Measurements from ENCODE around the gene CSNK1G1.

Gene CSNK1G1

DNA sequence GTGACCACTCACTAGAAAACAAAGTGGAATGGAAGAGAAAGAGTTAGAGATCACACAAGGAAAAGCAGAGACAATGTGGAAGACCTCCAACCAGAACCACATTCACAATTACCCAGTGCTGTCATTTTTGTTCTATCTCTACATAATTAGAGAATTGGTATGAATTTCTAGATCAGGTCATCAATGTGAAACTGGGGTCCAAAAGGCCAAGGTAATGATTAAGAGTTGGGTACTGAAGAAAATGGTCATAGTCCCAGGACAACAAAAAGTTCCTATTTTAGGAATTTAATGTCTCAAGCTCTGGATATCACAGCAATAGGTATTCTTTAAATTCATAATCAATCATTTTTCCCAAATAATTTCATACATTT, 108.5 kb downstream of the CSNK1G1 start:
- TF ChIP-seq, protein P1, sequence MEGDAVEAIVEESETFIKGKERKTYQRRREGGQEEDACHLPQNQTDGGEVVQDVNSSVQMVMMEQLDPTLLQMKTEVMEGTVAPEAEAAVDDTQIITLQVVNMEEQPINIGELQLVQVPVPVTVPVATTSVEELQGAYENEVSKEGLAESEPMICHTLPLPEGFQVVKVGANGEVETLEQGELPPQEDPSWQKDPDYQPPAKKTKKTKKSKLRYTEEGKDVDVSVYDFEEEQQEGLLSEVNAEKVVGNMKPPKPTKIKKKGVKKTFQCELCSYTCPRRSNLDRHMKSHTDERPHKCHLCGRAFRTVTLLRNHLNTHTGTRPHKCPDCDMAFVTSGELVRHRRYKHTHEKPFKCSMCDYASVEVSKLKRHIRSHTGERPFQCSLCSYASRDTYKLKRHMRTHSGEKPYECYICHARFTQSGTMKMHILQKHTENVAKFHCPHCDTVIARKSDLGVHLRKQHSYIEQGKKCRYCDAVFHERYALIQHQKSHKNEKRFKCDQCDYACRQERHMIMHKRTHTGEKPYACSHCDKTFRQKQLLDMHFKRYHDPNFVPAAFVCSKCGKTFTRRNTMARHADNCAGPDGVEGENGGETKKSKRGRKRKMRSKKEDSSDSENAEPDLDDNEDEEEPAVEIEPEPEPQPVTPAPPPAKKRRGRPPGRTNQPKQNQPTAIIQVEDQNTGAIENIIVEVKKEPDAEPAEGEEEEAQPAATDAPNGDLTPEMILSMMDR (conservative IDR thresholded peaks at IDR 0.05; ENCODE audit: control insufficient read depth, insufficient read depth, low read depth, low read length) = no peak
- no peak for DNase-seq (ENCODE audit: low read depth)
- no peak overlapping the region for H3K4me3 ChIP-seq (ENCODE audit: control insufficient read depth, low read depth, low read length)

DNA sequence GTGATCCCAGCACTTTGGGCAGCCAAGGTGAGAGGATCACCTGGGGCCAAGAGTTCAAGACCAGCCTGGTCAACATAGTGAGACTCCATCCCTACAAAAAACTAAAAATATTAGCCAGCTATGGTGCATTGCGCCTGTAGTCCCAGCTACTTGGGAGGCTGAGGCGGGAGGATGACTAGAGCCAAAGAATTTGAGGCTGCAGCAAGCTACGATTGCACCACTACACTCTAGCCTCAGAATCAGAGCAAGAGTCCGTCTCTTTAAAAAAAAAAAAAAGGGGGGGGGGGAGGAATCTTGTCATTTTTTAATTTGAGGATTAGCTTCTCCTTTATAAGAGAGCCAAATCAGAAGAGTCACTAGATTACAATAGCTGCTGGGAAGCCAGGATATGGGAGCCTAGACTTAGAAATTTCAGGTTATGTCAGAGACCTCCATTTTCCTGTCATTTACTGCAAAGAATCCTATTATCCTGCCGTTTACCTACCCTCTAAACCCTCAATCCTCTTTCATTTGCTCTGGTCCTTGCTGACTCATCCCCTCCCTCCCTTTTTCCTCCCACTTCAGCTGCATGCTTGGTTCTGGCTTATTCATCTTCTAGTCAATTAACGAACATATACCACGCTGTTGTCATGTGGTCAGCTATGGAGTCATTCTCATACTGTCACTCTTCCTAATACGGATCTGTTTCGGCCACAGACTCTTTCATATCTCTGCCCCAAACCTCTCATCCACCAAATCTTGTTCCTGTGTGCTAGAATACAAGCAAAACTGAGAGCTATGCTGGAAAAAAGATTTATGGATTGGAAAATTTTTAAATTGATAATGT, 109.4 kb downstream of the CSNK1G1 start:
- peak; percentile 96 for DNase-seq (ENCODE audit: low read depth)
- H3K4me3 ChIP-seq (ENCODE audit: control insufficient read depth, low read depth, low read length) = no peak overlapping the region

DNA sequence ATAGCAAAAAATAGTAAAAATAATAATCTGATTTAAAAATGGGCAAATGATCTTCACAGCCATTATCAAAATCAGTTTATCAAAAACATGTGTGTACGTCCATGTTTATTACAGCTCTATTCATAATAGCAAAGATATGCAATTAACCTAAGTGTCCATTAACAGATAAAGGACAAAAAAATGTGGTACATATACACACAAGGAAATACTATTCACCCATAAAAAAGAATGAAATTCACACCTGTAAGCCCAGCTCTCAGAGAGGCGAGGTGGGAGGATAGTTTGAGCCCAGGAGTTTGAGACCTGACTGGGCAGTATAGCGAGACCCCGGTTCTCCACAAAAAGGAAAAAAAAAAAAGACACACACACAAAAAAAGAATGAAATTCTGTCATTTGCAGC, 110.6 kb downstream of the CSNK1G1 start:
- no peak for DNase-seq (ENCODE audit: low read depth)
- TF ChIP-seq, protein P1 (conservative IDR thresholded peaks at IDR 0.05; ENCODE audit: control insufficient read depth, insufficient read depth, low read depth, low read length) = no peak
- no peak overlapping the region for H3K4me3 ChIP-seq (ENCODE audit: control insufficient read depth, low read depth, low read length)

More for the DNA sequence above, 109.4 kb downstream of the CSNK1G1 start:
- TF ChIP-seq, protein P1 (conservative IDR thresholded peaks at IDR 0.05; ENCODE audit: control insufficient read depth, insufficient read depth, low read depth, low read length) = no peak

DNA sequence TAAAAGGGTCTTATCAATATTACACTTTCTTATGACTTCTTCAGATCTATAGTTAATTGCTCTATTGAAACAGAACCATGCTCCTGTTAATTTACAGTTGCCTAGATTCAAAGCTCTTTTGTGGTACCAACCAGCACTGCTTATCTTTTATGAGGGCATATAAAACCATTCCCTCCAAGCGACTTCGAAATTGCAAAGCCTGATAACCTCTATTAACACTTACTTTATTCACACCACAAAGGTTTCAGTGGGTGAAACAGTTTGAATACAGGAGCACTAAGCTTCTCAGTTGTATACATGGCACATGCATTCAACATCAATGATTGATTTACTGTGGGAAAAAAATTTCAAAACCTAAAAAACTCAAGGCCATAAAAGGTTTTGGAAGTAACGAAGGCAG, 118.3 kb downstream of the CSNK1G1 start:
- TF ChIP-seq, protein P1 (conservative IDR thresholded peaks at IDR 0.05; ENCODE audit: control insufficient read depth, insufficient read depth, low read depth, low read length) = no peak
- H3K4me3 ChIP-seq (ENCODE audit: control insufficient read depth, low read depth, low read length) = no peak overlapping the region
- no peak for DNase-seq (ENCODE audit: low read depth)

DNA sequence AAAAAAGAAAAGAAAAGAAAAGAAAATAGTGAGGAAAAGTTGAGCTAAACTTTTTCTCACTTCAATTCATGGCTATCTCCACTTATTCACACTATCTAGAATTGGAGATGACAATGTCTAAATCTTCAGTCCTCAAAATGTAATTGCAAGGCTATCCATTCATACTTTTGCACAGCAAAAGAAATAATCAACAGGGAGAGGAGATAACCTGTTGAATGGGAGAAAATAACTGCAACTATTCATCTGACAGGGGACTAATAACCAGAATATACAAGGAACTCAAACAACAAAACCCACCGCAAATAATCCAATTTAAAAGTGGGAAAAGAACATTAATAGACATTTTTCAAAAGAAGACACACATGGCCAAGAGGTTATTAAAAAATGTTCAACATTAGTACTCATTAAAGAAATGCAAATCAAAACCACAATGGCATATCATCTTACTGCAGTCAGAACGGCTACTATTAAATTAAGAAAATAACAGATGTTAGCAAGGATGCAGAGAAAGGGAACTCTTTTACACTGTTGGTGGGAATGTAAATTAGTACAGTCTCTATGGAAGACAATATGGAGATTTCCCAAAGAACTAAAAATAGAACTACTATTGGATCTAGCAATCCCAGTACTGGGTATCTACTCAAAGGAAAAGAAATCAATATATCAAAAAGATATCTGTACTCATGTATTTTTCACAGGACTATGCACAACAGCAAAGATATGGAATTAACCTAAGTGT, 119.6 kb downstream of the CSNK1G1 start:
- no peak for DNase-seq (ENCODE audit: low read depth)
- no peak overlapping the region for H3K4me3 ChIP-seq (ENCODE audit: control insufficient read depth, low read depth, low read length)
- TF ChIP-seq, protein P1 (conservative IDR thresholded peaks at IDR 0.05; ENCODE audit: control insufficient read depth, insufficient read depth, low read depth, low read length) = no peak

DNA sequence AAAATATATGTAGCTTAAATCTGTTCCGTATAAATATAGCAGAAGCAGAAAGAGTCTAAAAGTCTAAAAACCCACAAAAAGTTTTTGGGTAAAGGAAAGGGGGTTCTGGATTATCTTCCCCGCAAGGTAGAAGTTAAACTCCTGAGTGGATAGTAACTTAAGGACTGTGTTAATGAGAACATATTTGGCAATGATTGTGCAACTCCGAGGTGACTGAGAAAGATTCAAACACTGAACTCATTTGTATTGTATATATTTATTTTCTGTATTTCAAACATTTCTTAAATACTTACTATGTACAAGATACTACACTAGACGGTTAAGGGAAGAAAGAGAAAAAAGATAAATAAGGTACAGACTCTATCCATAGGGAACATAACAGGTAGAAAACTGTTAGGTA, 120.4 kb downstream of the CSNK1G1 start:
- H3K4me3 ChIP-seq (ENCODE audit: control insufficient read depth, low read depth, low read length) = no peak overlapping the region
- DNase-seq (ENCODE audit: low read depth) = no peak
- TF ChIP-seq, protein P1 (conservative IDR thresholded peaks at IDR 0.05; ENCODE audit: control insufficient read depth, insufficient read depth, low read depth, low read length) = no peak
